Stimulated activated CD8-positive, alpha-beta memory T cell treated with anti-CD3 and anti-CD28 coated beads, Interleukin-12 subunit alpha, Interleukin-12 subunit beta, amount 100 ng/mL, for 24 hours (primary cell): Measurements from ENCODE around the gene AFF2.

Experiments
- DNase-seq: peaks from one replicate; pipeline ENCODE4 v3.0.0-alpha.2; 2020; ENCODE audit errors: extremely low read depth

Gene AFF2

DNA sequence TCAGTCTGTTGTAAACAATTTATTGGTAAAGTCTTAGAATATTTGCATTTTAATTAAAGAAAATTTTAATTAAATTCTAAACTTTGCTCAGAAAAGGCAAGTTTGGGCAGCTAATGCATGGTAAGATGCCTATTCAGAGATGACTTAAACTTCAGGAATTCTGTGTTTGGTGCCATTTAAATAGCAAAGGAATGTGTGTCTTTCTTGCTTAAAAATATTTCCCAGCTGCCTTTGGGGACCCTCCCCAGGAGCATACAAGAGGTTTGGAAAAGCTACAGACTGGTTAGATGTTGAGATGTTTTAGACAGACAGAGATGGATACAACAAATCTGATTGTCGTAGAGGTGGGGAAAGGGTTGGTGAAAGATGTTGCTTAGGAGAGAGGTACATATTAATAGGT, 36.5 kb downstream of the AFF2 start:
- no peak for DNase-seq

DNA sequence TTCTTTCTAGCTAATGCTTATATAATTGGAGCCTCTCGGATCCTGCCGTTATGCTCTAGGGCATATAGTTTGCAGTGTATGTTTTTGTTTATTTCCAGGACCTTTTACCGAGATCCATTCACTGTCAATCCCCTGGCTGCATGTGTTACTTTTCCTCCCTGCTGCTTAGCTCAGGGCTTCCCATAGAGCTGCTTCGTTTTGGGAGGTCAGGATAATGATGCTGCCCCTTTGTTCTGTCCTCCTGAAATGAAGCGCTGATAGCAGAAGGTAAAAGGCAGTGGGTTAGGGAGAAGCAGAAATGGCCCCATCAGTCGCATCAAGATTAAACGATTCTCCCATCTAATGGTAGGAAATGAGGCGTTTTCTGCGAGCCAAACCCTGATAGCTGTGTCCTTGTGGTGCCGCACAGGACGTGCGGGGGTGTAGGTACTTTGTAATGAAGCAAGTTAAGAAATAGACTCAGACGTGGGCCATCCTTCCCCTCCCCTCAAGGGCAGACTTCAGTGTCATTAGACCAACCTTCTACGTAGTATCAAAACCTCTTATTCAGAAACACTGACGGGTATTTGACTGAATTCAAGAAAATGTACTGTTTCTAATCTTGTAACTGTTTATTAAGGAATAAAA, 37.3 kb downstream of the AFF2 start:
- DNase-seq, result no peak

DNA sequence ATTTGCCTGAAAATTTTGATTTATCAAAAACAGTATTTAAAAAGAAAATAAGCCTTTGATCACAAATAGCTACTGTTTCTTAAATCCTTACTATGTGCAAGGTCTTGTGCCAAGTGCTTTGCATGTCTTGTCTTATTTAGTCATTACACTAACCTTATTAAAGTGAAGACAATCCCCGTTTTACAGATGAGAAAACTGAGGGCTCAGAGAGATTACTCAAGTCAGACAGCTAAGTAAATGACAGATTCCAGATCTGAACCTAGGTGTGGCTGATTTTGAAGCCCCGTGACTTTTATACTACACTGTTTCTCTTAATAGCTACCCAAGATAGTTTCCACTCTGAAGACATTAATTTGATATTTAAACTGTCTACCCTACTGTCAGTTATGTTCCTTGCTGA, 38.2 kb downstream of the AFF2 start:
- DNase-seq, result no peak

DNA sequence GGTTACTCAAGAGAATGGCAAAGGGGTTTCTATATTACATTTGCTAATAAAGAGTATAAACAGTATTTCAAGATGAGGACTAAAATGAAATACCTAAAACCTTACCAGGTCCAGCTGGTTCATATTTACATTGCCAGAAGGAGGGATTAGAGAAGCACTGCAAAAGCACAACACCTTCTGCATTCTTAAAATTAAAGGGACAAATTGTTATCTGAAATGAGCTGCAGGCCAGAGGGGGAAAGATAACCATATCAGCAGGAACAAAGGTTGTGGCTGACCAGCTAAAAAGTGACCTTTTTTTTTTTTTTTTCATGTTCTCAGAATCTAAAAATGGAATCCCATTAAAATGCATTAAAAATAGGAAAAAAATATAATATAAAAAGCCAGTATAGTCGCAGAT, 39.7 kb downstream of the AFF2 start:
- DNase-seq, result no peak

DNA sequence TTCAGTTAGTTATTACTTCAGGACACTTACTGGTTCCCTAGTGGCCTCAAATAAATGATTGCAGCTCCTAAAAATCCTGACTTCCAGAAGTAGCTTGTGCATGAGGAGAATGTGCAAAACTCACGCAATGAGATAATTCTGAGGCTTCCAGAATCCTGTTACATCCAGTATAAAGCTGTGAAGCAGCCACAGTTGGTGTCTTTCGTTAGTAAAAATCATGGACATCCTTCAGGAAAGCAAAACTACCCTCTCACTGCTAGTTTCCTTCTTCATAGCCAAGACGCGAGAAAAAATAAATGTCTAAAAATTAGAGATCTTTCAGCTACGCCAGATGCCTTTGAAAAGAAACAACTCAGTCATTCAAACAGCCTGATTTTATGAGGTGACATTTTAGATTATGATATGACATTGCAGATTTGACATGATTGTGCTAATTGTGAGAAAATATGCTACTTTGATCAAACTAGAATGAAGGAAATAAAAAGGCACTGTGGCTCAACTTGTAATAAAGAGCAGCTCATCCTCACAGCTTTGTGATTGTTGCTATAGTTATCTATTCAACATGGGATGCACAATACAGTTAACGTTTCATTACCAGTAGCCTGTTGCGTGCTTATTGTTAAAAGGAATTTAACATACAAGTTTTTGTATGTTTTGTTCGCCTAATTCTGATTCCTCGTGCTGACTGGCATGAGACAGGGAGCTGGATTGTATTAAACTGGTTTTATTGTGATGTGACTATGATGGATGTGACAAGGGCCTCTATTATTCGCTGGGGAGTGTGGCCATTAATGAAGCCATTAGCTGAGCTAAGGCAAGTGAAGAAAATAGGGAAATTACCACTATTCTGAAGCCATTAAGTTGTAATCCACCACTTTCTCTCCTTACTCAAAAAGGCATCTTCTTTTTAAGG, 40.5 kb downstream of the AFF2 start:
- DNase-seq, result no peak

DNA sequence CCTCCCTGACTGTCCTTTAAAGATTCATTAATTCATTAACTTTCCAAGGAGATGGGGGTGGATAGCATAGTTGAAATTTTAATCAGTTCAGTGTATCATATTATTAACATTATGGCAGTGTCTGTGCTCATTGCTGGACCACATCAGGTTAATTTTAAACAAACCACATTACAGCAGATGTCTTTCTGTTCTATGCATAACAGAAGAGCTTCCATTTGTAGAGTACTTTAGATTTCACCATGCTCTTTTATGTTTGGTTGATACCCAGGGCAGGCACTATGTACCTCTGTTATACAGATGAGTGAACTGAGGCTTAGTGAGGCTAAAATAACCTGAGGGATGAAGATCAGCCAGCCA, 41.1 kb downstream of the AFF2 start:
- DNase-seq, result no peak

DNA sequence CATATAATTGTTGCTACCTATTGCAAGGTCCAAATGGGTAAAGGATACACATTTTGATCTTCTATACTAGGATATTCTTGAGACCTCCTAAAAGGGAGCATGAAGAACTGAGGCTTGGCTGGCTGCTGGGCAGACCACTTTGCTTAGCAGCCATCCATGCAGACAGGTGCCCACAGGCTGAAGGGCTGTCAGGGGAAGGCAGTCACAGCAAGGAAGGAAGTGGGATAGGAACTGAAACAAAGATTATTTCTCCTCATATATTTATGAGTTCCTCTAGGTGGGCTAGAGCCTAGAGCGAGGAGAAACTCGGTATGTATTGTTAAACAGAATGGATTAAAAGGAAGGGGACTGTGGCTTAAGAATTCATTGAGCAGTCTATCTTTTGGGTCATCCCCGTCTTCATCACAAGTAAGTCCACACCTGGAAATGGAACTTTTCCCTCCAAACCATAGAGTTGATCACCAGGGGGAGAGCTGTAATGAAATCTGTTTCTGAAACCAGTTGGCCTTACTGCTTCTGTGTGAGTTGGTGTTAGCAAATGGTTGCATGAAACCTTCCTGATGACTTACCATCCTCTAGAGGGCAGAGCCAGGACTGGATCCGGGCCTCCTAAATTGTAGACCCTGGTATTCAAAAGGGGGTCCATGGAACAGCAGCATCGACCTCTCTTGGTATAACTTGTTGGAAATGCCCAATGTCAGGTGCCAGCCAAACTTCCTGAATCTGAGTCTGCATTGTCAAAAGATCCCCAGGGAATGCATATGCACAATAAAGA, 42.3 kb downstream of the AFF2 start:
- no peak for DNase-seq

DNA sequence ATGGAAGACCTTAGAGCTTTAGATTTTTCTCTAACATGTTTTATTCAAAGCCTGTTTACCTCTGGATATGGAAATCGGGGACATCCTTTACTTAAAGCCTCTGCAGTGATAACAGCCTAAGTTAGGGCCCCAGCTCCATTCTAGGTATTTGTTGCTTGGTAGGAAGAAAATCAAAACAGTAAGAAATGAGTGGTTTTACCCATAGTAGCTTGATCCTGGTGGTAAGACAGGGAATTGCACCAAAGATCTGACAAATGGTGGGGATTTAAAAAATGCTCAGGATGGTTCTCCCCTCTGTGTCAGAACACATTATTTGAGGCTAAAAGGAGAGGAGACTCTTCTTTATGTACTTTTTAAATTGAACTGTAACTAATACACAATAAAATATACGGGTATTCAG, 52.4 kb downstream of the AFF2 start:
- DNase-seq, result no peak

DNA sequence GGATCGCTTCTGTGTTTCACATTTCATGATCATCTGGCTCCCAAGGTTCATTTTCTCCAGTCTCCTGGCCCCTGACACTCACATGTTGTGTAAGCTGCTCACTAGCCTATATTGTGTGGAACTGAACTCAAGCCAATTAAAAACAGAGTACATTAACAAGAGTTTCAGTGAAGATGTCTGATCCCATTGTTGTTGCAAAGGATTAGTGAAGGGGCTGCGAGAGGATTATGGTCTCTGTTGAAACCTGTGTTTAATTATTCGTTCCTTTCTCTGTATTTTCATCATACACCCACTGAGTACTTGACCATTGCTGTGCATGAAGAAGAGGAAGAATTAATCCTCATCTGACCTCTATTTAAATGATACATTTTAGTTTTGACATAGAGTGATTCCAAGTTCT, 54.7 kb downstream of the AFF2 start:
- DNase-seq, result no peak

DNA sequence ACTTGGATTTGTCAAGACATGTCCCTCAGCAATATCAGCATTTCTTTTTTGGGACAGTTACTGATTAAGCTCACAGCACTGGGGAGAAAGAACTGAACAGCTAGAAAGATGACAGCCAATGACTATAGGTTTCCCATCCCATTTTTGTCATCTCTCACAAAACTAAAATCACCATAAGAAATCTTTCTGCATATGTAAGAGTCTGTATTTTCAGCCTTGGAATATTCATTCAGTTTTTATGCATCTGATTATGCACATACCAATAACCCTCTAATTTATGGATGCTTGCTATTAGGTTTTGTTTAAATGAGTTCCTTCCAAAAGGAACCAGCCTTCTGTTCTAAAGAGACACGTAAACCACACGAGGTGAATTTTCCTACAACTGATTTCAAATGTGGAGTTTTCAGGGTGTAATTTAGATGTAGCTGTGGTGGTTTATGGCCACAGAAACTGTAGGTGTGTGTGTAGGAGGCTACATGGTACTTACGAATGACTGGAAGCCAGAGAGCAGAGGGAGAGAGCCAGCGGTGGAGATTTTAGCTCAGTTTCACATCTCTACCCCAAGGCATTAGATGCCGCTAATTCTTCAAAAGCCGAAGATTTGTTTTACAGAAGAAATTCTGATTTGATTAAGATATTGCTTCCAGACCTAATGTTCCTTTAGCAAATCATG, 55.3 kb downstream of the AFF2 start:
- no peak for DNase-seq

DNA sequence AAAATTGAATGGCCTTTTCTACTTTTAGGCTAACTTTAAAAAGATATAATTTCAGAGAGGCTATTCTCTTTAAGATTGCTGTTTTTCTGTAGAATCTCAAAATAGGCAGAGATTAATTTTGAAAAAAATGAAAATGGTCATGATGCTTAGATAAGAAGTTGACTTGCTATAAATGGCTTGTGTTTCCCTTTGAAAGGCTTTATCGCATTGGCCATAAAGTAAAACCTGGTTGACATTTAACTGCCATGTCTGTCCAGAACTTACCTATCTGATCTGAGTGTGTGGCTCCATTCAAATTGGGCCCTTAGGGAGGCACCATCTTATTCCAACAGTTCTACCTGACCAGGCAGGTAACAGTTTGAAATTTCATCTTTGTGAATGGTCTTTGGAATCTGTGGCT, 56.1 kb downstream of the AFF2 start:
- DNase-seq, result no peak

DNA sequence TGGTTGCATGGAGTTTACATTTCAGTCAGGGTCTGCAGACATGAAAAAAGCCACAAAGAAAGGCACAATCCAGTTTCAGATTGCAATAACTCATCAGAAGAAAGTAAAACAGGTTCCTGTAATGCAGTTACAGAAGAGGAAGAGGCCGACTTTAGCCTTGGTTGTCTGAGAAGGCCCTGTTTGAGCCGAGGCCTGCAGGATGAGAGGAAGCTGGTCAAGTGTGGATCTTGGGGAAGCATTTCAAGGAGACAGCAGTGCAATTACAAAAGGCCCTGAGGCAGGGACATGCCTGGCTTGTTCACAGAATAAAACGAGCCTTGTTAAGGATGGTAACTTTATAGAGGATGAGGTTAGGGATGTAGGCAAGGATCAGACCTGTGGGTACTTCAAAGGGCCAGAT, 62.4 kb downstream of the AFF2 start:
- DNase-seq, result no peak

DNA sequence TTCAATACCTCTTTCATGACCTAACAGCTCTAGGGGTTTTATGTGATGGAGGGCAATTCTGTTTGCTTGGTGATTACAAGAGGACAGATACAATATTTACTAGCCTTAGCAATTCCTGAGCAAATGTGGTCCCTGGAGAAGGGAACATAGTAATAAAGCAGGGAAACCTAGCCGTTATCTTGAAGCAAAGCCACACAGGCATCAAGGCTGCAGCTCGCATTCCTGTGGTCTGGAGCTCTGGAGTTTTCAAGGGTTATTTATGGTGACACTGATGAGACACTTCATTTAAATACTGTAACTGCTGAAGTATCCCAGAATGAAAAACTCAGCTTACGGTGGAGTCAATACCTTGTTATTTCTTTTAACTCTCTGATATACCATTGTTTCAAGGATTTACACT, 66.8 kb downstream of the AFF2 start:
- no peak for DNase-seq

DNA sequence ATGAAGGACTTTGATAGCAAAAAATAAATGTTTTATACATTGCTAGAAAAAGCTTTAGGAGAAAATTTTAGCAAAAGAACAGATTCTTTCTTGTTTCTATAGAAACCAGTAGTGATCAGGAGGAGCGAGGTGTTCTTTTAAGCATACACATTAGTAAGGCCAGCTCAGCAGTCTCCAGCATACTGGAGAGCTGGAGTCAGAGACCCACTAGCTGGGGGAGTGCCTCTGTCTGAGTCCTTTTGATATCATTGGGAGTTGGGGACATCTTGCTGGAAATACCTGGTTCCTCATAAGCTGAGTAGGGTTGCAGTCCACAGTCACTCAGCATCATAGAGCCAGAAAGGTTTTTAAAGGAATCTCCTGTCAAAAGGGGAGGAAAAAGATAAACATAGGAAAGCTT, 67.4 kb downstream of the AFF2 start:
- DNase-seq, result no peak

DNA sequence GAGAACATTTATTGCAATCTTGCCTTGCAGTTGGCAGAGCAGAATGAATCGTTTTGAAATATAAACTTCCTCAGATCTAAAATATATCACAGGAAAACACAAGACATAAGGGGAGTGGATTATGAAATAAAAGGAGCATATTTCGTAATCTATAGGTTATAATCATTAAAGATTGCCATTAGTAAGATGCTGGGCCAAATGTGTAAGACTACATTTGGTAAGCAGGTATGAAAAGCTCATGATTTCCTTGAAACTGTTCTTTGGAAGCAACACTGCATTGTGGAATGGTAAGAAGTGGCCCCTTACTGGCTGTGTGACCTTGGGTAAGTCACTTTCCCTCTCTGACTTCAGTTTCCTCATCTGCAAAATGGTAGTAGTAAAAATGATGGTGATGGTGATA, 68.3 kb downstream of the AFF2 start:
- no peak for DNase-seq

DNA sequence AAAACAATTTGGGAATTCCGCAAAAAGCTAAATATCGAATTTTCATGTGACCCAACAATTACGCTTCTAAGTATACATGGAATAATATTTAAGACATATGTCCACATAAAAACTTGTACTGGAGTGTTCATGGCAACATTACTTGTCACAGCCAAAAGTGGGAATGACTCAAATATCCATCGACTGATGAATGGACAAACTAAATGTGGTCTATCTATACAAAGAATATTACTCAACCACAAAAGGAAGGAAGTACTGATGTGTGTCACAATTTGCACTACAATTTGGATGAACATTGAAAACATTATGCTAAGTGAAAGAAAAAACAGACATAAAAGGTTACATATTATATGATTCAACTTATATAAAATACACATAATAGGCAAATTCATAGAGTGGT, 71.9 kb downstream of the AFF2 start:
- DNase-seq, result no peak

DNA sequence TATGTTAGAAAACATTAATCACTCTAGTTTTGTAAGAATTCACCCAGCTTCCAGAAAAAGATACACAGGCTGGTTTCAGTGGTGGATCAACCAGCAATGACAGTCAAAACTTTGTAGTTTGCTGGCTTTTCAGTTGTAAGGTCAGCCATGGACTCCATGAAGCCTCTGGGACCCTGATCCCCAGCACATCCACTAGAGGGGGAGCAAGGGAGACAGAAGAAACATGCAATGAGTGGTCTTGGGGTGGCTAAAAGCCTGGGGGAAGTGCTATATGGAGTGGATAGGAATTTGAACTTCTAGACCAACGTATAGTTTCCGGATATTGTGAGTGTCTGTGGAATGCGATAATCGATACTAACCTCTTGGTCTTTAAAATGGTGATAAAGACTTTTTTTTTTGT, 72.7 kb downstream of the AFF2 start:
- DNase-seq, result no peak

DNA sequence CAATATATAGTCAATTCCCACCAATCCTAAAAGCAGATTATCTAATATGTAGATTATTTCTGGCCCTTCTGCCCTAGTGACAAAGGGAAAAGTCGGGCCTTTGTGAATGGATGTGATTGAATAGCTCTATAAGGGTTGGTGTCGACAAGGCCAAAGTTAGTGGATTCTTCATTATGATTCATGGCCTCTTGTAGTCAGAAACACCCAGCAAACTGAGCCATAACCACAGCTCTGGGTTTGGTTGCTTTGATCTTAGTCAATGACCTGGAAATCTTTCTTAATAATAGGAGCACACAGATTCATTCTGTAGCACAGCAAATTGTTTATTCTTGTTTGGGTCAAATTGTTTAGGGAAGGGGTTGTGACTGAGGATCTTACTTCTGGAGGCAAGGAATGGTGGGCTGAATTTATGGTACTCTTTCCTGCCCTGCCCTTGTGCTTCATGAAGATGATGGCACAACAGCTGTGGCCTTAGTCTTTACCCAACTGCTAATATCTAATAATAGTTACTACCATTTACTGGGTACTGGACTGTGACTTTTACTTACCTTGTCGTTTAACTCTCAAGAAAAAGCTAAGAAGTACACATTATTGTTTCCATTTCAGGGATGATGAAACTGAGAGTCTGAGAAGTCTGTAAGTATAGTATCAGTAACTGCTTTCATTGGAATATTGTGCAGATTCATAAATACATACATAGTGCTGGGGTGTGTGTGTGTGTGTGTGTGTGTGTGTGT, 74.0 kb downstream of the AFF2 start:
- DNase-seq, result no peak

DNA sequence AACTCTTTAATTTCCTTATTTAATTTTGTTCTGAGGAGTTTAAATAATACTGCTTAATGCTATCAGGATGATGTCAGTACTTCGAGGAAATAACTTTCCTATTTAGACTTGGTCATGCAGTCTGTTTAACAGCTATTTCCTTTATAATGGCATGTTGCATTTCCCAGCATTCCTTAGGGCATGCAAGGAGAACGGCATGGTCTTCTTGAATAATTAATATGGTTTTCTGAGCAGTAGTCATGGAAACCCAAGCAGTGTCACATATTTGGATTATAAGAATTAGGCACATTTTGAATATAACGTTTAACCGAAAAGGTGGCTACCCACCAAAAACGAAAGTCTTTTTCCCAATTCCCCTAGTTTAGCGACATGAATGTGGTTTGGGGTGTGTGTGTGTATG, 76.0 kb downstream of the AFF2 start:
- no peak for DNase-seq

DNA sequence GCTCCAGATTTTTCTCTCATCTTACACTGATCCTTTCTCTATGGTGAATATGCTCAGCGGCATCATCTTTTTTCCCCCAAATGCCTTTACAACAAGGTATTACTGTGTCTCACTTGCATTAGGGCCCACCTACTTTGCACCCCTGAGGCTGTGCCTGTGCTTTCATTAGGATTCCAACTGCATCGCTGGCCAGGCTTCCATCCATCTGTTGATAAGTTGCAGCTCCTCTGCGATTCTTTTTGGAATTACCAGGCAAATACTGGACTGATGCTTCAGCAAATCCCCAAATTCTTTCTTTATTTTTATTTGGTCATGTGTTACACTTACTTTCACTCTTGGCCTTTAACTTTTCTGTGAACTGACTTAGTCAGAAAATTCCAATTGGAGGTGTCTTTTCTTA, 77.3 kb downstream of the AFF2 start:
- no peak for DNase-seq

DNA sequence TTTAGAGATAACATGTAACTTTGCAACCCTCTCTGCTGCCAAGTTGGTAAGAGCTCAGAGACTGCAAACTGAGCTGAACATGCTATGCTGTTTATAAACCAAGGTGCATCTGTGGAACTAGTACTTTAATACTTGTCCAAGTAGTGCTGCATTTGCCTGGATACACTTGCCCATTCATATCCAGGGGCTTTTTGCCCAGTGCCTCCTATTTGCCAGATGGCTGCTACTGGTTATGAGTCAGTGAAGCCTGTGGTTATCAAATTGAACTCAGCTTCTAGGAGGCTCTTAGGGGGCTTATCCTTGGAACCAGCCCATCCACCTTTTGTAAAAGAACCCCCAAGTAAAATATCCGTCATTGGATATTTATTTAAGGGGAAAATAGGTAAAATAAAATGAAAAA, 79.6 kb downstream of the AFF2 start:
- DNase-seq, result no peak

DNA sequence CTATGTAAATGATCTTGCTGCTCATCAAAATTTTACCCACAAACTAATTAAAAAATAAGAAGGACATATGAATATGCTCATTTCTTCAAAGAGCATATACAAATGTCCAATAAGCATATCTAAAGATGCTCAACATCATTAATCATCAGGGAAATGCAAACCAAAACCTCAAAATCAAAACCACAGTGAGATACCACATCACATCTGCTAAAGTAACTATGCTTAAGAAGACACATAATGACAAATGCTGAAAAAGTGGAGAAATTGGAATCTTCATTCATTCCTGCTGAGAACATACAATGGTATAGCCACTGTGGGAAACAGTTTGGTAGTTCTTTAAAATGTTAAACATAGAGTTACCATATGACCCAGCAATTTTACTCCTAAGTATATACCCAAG, 81.9 kb downstream of the AFF2 start:
- no peak for DNase-seq
